Liver (tissue), 9 donors: ENCODE measurements around the gene NIT2. TPM values are rescaled to one million over a fixed set of nuclear protein-coding genes. Genes with fewer than 3 reads are reported as not detected.

Experiments used
- DNase-seq: peaks from one replicate; pipeline ENCODE4 v3.0.0-alpha.2; 2017; ENCODE audit warnings: low spot score
- H3K27ac ChIP-seq, 2 donors: one replicate each; pipeline ENCODE4 v1.7.0; 2013; ENCODE audit warnings: inconsistent platforms in 2 of 2, low read length in 2 of 2, control low read depth in 1 of 2, low read depth in 1 of 2, mild to moderate bottlenecking in 1 of 2
- H3K27me3 ChIP-seq, 4 donors: one replicate each; pipeline versions ENCODE4 v1.6.1 to v1.7.0; 2013; ENCODE audit warnings: low read length in 3 of 4, inconsistent platforms in 1 of 4, mild to moderate bottlenecking in 1 of 4, moderate library complexity in 1 of 4; ENCODE audit not compliant: control insufficient read depth in 4 of 4, insufficient read depth in 4 of 4
- H3K36me3 ChIP-seq, 4 donors: one replicate each; pipeline versions ENCODE4 v1.6.1 to v1.7.0; 2013; ENCODE audit warnings: low read length in 3 of 4, mild to moderate bottlenecking in 3 of 4, low read depth in 1 of 4, moderate library complexity in 1 of 4; ENCODE audit not compliant: control insufficient read depth in 4 of 4, insufficient read depth in 3 of 4
- H3K4me1 ChIP-seq, 4 donors: one replicate each; pipeline versions ENCODE4 v1.6.1 to v1.7.0; 2013; ENCODE audit warnings: low read length in 3 of 4, mild to moderate bottlenecking in 3 of 4, moderate library complexity in 1 of 4; ENCODE audit not compliant: control insufficient read depth in 4 of 4, insufficient read depth in 4 of 4
- H3K4me3 ChIP-seq, 3 donors: one replicate each; pipeline versions ENCODE4 v1.6.1 to v1.7.0; 2013; ENCODE audit warnings: low read length in 3 of 3, control low read depth in 1 of 3, low read depth in 1 of 3, mild to moderate bottlenecking in 1 of 3
- H3K9ac ChIP-seq, 2 donors: one replicate each; pipeline ENCODE4 v1.7.0; 2013; ENCODE audit warnings: low read length in 2 of 2, mild to moderate bottlenecking in 2 of 2, moderate library complexity in 2 of 2, control low read depth in 1 of 2, low read depth in 1 of 2
- H3K9me3 ChIP-seq, 4 donors: one replicate each; pipeline versions ENCODE4 v1.6.1 to v1.7.0; 2013; ENCODE audit warnings: low read length in 3 of 4; ENCODE audit not compliant: control insufficient read depth in 4 of 4
- ATF3 ChIP-seq: IDR thresholded peaks from 2 replicates; pipeline ENCODE4 v1.6.1; 2016; ENCODE audit warnings: antibody characterized with exemption
- CTCF ChIP-seq: fragments of 150-350 bp; IDR thresholded peaks from 2 replicates; pipeline ENCODE4 v1.5.1; 2017; ENCODE audit warnings: improper control_type of control experiment, low read depth, low read length; ENCODE audit not compliant: missing input control
- EGR1 ChIP-seq, 2 donors: IDR thresholded peaks; 2 replicates each; pipeline ENCODE4 v1.6.1; 2016 to 2018; ENCODE audit warnings: antibody characterized with exemption in 2 of 2, low read depth in 2 of 2
- FOXA1 ChIP-seq: IDR thresholded peaks from 2 replicates; pipeline ENCODE4 v1.6.1; 2016; ENCODE audit warnings: antibody characterized with exemption
- FOXA2 ChIP-seq: IDR thresholded peaks from 2 replicates; pipeline ENCODE4 v1.6.1; 2016; ENCODE audit warnings: antibody characterized with exemption
- HNF4A ChIP-seq, 2 donors: conservative IDR thresholded peaks; 2 replicates each; pipeline ENCODE4 v1.6.1; 2016; ENCODE audit warnings: antibody characterized with exemption in 2 of 2, mild to moderate bottlenecking in 2 of 2
- NR2F2 ChIP-seq: IDR thresholded peaks from 2 replicates; pipeline ENCODE4 v1.6.1; 2016; ENCODE audit warnings: antibody characterized with exemption
- RAD21 ChIP-seq, 2 donors: IDR thresholded peaks; 2 replicates each; pipeline ENCODE4 v1.6.1; 2016; ENCODE audit warnings: antibody characterized with exemption in 2 of 2, mild to moderate bottlenecking in 2 of 2
- REST ChIP-seq: IDR thresholded peaks from 2 replicates; pipeline ENCODE4 v1.6.1; 2016; ENCODE audit warnings: antibody characterized with exemption, mild to moderate bottlenecking
- RXRA ChIP-seq, 2 donors: IDR thresholded peaks; 2 replicates each; pipeline ENCODE4 v1.6.1; 2017 to 2018; ENCODE audit warnings: antibody characterized with exemption in 2 of 2, mild to moderate bottlenecking in 1 of 2
- TAF1 ChIP-seq: conservative IDR thresholded peaks from 2 replicates; pipeline ENCODE4 v1.6.1; 2016; ENCODE audit warnings: antibody characterized with exemption, mild to moderate bottlenecking
- YY1 ChIP-seq: IDR thresholded peaks from 2 replicates; pipeline ENCODE4 v1.6.1; 2016; ENCODE audit warnings: antibody characterized with exemption, mild to moderate bottlenecking
- ZBTB33 ChIP-seq: IDR thresholded peaks from 2 replicates; pipeline ENCODE4 v1.6.1; 2016; ENCODE audit warnings: antibody characterized with exemption
- WGBS: extraction: QIAGEN DNeasy Blood & Tissue Kit; methylation state at CpG from one replicate; pipeline ENCODE4 v1.1.7; 2013; 5-methylcytosine and 5-hydroxymethylcytosine counted together
- polyA plus RNA-seq, 2 donors: library from polyadenylated mRNA; stranded (reverse) in 1 of 2; unstranded in 1 of 2; fragments of 200-250 nt in 1 of 2; fragments of >200 nt in 1 of 2; fragmentation: Nextera tagmentation in 1 of 2; extraction: Ambion mirVana in 1 of 2; gene quantifications; one replicate each; pipeline versions ENCODE4 v1.2.1 to v1.2.3, GENCODE V29; 2013 to 2015
- total RNA-seq, 2 donors: library from RNA; depleted of rRNA; stranded (reverse); fragments of >200 nt; gene quantifications; one replicate each; pipeline ENCODE4 v1.2.3, GENCODE V29; 2014
- donor health status: healthy.
- donor health status: healthy.
- donor health status: healthy.
- donor health status: healthy.
- donor health status: healthy.

The NIT2 gene
- total and polyA plus RNA-seq, 4 donors = 32.4 to 243 (median 55.3) TPM

GRCh38 chr3:100306695-100307094 is 27.9 kb upstream of the NIT2 start:
- H3K9me3 ChIP-seq = no peaks in the 10 kb centered on the region
- H3K27me3 ChIP-seq = no peaks in the 10 kb centered on the region
- peaks cover 5 to 33% (median 16%) of the 10 kb centered on the region in 4 donors for H3K36me3 ChIP-seq
- peaks cover 0 to 15% (median 3%) of the 10 kb centered on the region in 4 donors for H3K4me1 ChIP-seq
- 94% methylated on average over 1 of the region's 1 CpG for WGBS
- no peak for TF ChIP-seq ATF3
- TF ChIP-seq YY1 = no peak
- TF ChIP-seq FOXA2 = no peak
- TF ChIP-seq TAF1 = no peak
- TF ChIP-seq FOXA1 = no peak
- TF ChIP-seq HNF4A (conservative IDR thresholded peaks at IDR 0.05) = no peak
- no peak for TF ChIP-seq CTCF
- no peak for TF ChIP-seq RXRA (IDR thresholded peaks at IDR 0.05)
- no peak for TF ChIP-seq RAD21 (IDR thresholded peaks at IDR 0.05)
- no peak for TF ChIP-seq EGR1 (IDR thresholded peaks at IDR 0.05; ENCODE audit: low read depth in 2 of 2)
- TF ChIP-seq NR2F2 = no peak
- no peak for TF ChIP-seq ZBTB33
- TF ChIP-seq REST = no peak
- no peak overlapping the region for H3K9ac ChIP-seq
- no peak overlapping the region for H3K4me3 ChIP-seq
- no peak for DNase-seq
- H3K27ac ChIP-seq = no peak overlapping the region

GRCh38 chr3:100310355-100310965 is 24.1 kb upstream of the NIT2 start:
- no peak for DNase-seq
- TF ChIP-seq ZBTB33 = no peak
- Histone ChIP-seq H3K27me3 (no peaks in the 10 kb centered on the region), H3K4me1 (peaks cover 0 to 15% (median 3%) of the 10 kb centered on the region in 4 donors), H3K9me3 (no peaks in the 10 kb centered on the region), H3K9ac (no peak overlapping the region), H3K4me3 (no peak overlapping the region), H3K27ac (no peak overlapping the region), H3K36me3 (peaks cover 5 to 26% (median 12%) of the 10 kb centered on the region in 4 donors)
- whole genome bisulfite sequencing = 89% methylated on average over 3 of the region's 3 CpGs
